T-cell (primary cell): ENCODE measurements around the gene TRPC4. TPM values are rescaled to one million over a fixed set of nuclear protein-coding genes. Genes with fewer than 3 reads are reported as not detected.

ENCODE experiments used
- ATAC-seq, 4 experiments: fragments of 200-7000 bp in 3 of 4; fragments of 150-1000 bp in 1 of 4; cut with Tn5 transposase; replicated peaks in 1 of 4; 1 replicate in 3 of 4; 2 replicates in 1 of 4; pipeline ENCODE4 v1.10.0; 2021; ENCODE audit warnings: moderate library complexity in 3 of 4, mild to moderate bottlenecking in 2 of 4, moderate number of reproducible peaks in 1 of 4
- CTCF ChIA-PET, 2 donors: fragments of 300-600 bp; sonication (Branson Sonifier 250); formaldehyde crosslinking; loops; one replicate each; lab custom pipeline; 2022; ENCODE audit warnings: antibody characterized with exemption in 2 of 2; lab: Charles Lee
- POLR2A ChIA-PET, 2 donors: fragments of 300-600 bp; sonication (Branson Sonifier 250); formaldehyde crosslinking; loops; one replicate each; lab custom pipeline; 2022; ENCODE audit warnings: antibody characterized with exemption in 2 of 2; lab: Charles Lee
- DNase-seq, 35 experiments: peaks; one replicate each; pipeline versions ENCODE4 v3.0.0 to v3.0.0-alpha.2; 2013 to 2023
- H3K27ac ChIP-seq: one replicate; pipeline ENCODE4 v1.5.1; 2013; ENCODE audit warnings: low read length
- H3K27me3 ChIP-seq, 2 experiments: replicated peaks in 1 of 2; 1 replicate in 1 of 2; 2 replicates in 1 of 2; pipeline versions ENCODE4 v1.6.1 to v1.7.0; 2013; ENCODE audit warnings: low read length in 1 of 2, mixed read lengths in 1 of 2; ENCODE audit not compliant: control insufficient read depth in 2 of 2, insufficient read depth in 2 of 2; ENCODE audit errors: extremely low read depth in 1 of 2
- H3K36me3 ChIP-seq, 2 donors: 1 replicate in 1 of 2; 2 replicates in 1 of 2; pipeline versions ENCODE4 v1.6.1 to v1.7.0; 2013; ENCODE audit warnings: low read length in 1 of 2; ENCODE audit not compliant: control insufficient read depth in 2 of 2, insufficient read depth in 1 of 2; ENCODE audit errors: extremely low read depth in 1 of 2
- H3K4me1 ChIP-seq, 2 experiments: 1 replicate in 1 of 2; 2 replicates in 1 of 2; pipeline versions ENCODE4 v1.6.1 to v1.7.0; 2013; ENCODE audit warnings: low read length in 2 of 2, mixed read lengths in 1 of 2; ENCODE audit not compliant: insufficient read depth in 2 of 2, control insufficient read depth in 1 of 2; ENCODE audit errors: extremely low read depth in 1 of 2
- H3K4me3 ChIP-seq, 2 donors: 1 replicate in 1 of 2; 2 replicates in 1 of 2; pipeline versions ENCODE4 v1.5.1 to v1.7.0; 2013; ENCODE audit warnings: mild to moderate bottlenecking in 2 of 2, low read length in 1 of 2, moderate library complexity in 1 of 2; ENCODE audit not compliant: control insufficient read depth in 1 of 2; ENCODE audit errors: extremely low read depth in 1 of 2
- H3K9me3 ChIP-seq: 2 replicates; pipeline ENCODE4 v1.7.0; 2013
- H3K27ac Mint-ChIP-seq, 2 donors: one replicate each; pipeline ENCODE4 v1.8.0; 2020 to 2021; ENCODE audit warnings: mild to moderate bottlenecking in 2 of 2, mixed read lengths in 2 of 2
- H3K27me3 Mint-ChIP-seq, 2 donors: one replicate each; pipeline ENCODE4 v1.8.0; 2021 to 2022; ENCODE audit warnings: mixed read lengths in 2 of 2
- H3K36me3 Mint-ChIP-seq: one replicate; pipeline ENCODE4 v1.8.0; 2021; ENCODE audit warnings: mixed read lengths
- H3K4me1 Mint-ChIP-seq, 3 donors: one replicate each; pipeline ENCODE4 v1.8.0; 2020 to 2022; ENCODE audit warnings: mixed read lengths in 3 of 3, mild to moderate bottlenecking in 1 of 3
- H3K4me3 Mint-ChIP-seq, 3 donors: one replicate each; pipeline ENCODE4 v1.8.0; 2020 to 2022; ENCODE audit warnings: mild to moderate bottlenecking in 3 of 3, mixed read lengths in 3 of 3, moderate library complexity in 3 of 3
- H3K9me3 Mint-ChIP-seq, 3 donors: one replicate each; pipeline ENCODE4 v1.8.0; 2020 to 2022; ENCODE audit warnings: mixed read lengths in 3 of 3
- WGBS: methylation state at CpG from one replicate; pipeline ENCODE4 v1.1.5; 2013; ENCODE audit warnings: missing lambda C conversion rate; ENCODE audit not compliant: insufficient coverage; 5-methylcytosine and 5-hydroxymethylcytosine counted together
- total RNA-seq, 35 experiments: library from RNA in 6 of 35; stranded (reverse) in 6 of 35; fragments of 120-200 nt in 1 of 35; gene quantifications; one replicate each; pipeline versions ENCODE4 v1.2.1 to v1.2.4 and lab custom pipeline; 2013 to 2026

Gene TRPC4
- total RNA-seq, 5 donors from 2014 or later (not counting 1 experiment from before 2014, with no cell fraction given) = not detected

GRCh38 chr13:37868691-37869505 is 674 bp downstream of the TRPC4 start:
- Mint-ChIP-seq H3K4me3 (peak overlapping the region in 1 of 3 donors; percentile 46), H3K27me3 (peaks cover 22 to 24% of the 10 kb centered on the region in 2 donors)

GRCh38 chr13:37863708-37864107 is 5.9 kb downstream of the TRPC4 start:
- no peaks in the 10 kb centered on the region for H3K9me3 ChIP-seq
- no CpG with 5 or more reads among the region's 1 CpG for WGBS
- no peaks in the 10 kb centered on the region for H3K36me3 ChIP-seq
- no peaks in the 10 kb centered on the region for H3K4me1 Mint-ChIP-seq
- H3K4me3 ChIP-seq = no peak overlapping the region
- no peaks in the 10 kb centered on the region for H3K9me3 Mint-ChIP-seq
- no peaks in the 10 kb centered on the region for H3K4me1 ChIP-seq
- no peak for DNase-seq
- H3K4me3 Mint-ChIP-seq = no peak overlapping the region
- peaks cover under 1 to 2% of the 10 kb centered on the region in 2 experiments for H3K27me3 ChIP-seq
- H3K27me3 Mint-ChIP-seq = peaks cover 2 to 3% of the 10 kb centered on the region in 2 donors
- H3K27ac ChIP-seq = no peak overlapping the region
- no peak overlapping the region for H3K27ac Mint-ChIP-seq
- CTCF ChIA-PET = no interaction called here
- POLR2A ChIA-PET = interaction anchor here (0.6 to 0.8 kb wide), 2 partner anchors 11 to 44 kb away, joined by 3 to 4 read pairs; no protein-coding TSS in a partner anchor
- no peaks in the 10 kb centered on the region for H3K36me3 Mint-ChIP-seq
- ATAC-seq = no peak

More at GRCh38 chr13:37868691-37869505, 674 bp downstream of the TRPC4 start:
- Histone ChIP-seq H3K27ac (no peak overlapping the region), H3K4me1 (no peaks in the 10 kb centered on the region), H3K36me3 (no peaks in the 10 kb centered on the region), H3K9me3 (no peaks in the 10 kb centered on the region), H3K4me3 (peak overlapping the region in 1 of 2 donors; percentile 6), H3K27me3 (peaks cover 9 to 22% of the 10 kb centered on the region in 2 experiments)
- peaks cover 5 to 7% (median 7%) of the 10 kb centered on the region in 3 donors for H3K4me1 Mint-ChIP-seq
- H3K27ac Mint-ChIP-seq = peak overlapping the region in 1 of 2 donors; percentile 15
- peaks cover 0 to 1% (median 0%) of the 10 kb centered on the region in 3 donors for H3K9me3 Mint-ChIP-seq
- CTCF ChIA-PET = interaction anchor here in 1 of 2 donors (0.6 kb wide), 2 partner anchors 266 to 510 kb away, joined by 3 read pairs; no protein-coding TSS in a partner anchor
- H3K36me3 Mint-ChIP-seq = no peaks in the 10 kb centered on the region
- POLR2A ChIA-PET = no interaction called here
- WGBS = 9% methylated on average over 25 of the region's 27 CpGs
- ATAC-seq = no peak
- no peak for DNase-seq

GRCh38 chr13:37835392-37835791 is 34.2 kb downstream of the TRPC4 start:
- POLR2A ChIA-PET = no interaction called here
- Histone ChIP-seq H3K27me3 (no peaks in the 10 kb centered on the region), H3K4me3 (no peak overlapping the region), H3K36me3 (no peaks in the 10 kb centered on the region), H3K27ac (no peak overlapping the region), H3K4me1 (no peaks in the 10 kb centered on the region), H3K9me3 (no peaks in the 10 kb centered on the region)
- no peaks in the 10 kb centered on the region for H3K36me3 Mint-ChIP-seq
- 83% methylated on average over 2 of the region's 4 CpGs for WGBS
- H3K9me3 Mint-ChIP-seq = peaks cover 7 to 15% (median 8%) of the 10 kb centered on the region in 3 donors
- DNase-seq = no peak
- no peak overlapping the region for H3K27ac Mint-ChIP-seq
- no peak overlapping the region for H3K4me3 Mint-ChIP-seq
- H3K27me3 Mint-ChIP-seq = no peaks in the 10 kb centered on the region
- no peak for ATAC-seq
- H3K4me1 Mint-ChIP-seq = no peaks in the 10 kb centered on the region
- CTCF ChIA-PET = interaction anchor here in 1 of 2 donors (0.5 kb wide), 1 partner anchor 84 kb away, joined by 3 read pairs; no protein-coding TSS in a partner anchor

- Histone ChIP-seq H3K27me3 (no peaks in the 10 kb centered on the region), H3K9me3 (peaks cover 2% of the 10 kb centered on the region), H3K4me1 (no peaks in the 10 kb centered on the region), H3K36me3 (no peaks in the 10 kb centered on the region), H3K27ac (no peak overlapping the region), H3K4me3 (no peak overlapping the region)
- ATAC-seq (no peak), DNase-seq (no peak)
- Mint-ChIP-seq H3K4me3 (no peak overlapping the region), H3K9me3 (peaks cover 8 to 19% (median 10%) of the 10 kb centered on the region in 3 donors), H3K27me3 (no peaks in the 10 kb centered on the region), H3K27ac (no peak overlapping the region), H3K4me1 (no peaks in the 10 kb centered on the region), H3K36me3 (no peaks in the 10 kb centered on the region)
- POLR2A ChIA-PET = no interaction called here
- CTCF ChIA-PET = no interaction called here
- no CpG with 5 or more reads among the region's 4 CpGs for WGBS
These were observed 36.2 kb downstream of the TRPC4 start for GRCh38 chr13:37833411-37833810.

- no peaks in the 10 kb centered on the region for H3K4me1 ChIP-seq
- WGBS = 50% methylated on average over 1 of the region's 1 CpG
- H3K4me3 Mint-ChIP-seq = no peak overlapping the region
- no peak for ATAC-seq
- H3K9me3 ChIP-seq = no peaks in the 10 kb centered on the region
- H3K9me3 Mint-ChIP-seq = peaks cover 34 to 57% (median 35%) of the 10 kb centered on the region in 3 donors
- H3K27me3 Mint-ChIP-seq = no peaks in the 10 kb centered on the region
- no peaks in the 10 kb centered on the region for H3K4me1 Mint-ChIP-seq
- no peaks in the 10 kb centered on the region for H3K27me3 ChIP-seq
- no peaks in the 10 kb centered on the region for H3K36me3 ChIP-seq
- H3K27ac ChIP-seq = no peak overlapping the region
- H3K27ac Mint-ChIP-seq = no peak overlapping the region
- no peak overlapping the region for H3K4me3 ChIP-seq
- CTCF ChIA-PET = no interaction called here
- no peaks in the 10 kb centered on the region for H3K36me3 Mint-ChIP-seq
- no peak for DNase-seq
- POLR2A ChIA-PET = no interaction called here
These were observed 53.3 kb downstream of the TRPC4 start for GRCh38 chr13:37816276-37816675.

- no peaks in the 10 kb centered on the region for H3K36me3 Mint-ChIP-seq
- no peak overlapping the region for H3K27ac Mint-ChIP-seq
- ChIA-PET POLR2A (no interaction called here), CTCF (no interaction called here)
- H3K27me3 Mint-ChIP-seq = no peaks in the 10 kb centered on the region
- WGBS = no CpG with 5 or more reads among the region's 2 CpGs
- no peaks in the 10 kb centered on the region for H3K4me1 ChIP-seq
- no peak overlapping the region for H3K4me3 Mint-ChIP-seq
- DNase-seq (no peak), ATAC-seq (no peak)
- no peaks in the 10 kb centered on the region for H3K36me3 ChIP-seq
- no peaks in the 10 kb centered on the region for H3K9me3 ChIP-seq
- H3K27ac ChIP-seq = no peak overlapping the region
- peaks cover 16 to 28% (median 21%) of the 10 kb centered on the region in 3 donors for H3K9me3 Mint-ChIP-seq
- H3K27me3 ChIP-seq = no peaks in the 10 kb centered on the region
- no peaks in the 10 kb centered on the region for H3K4me1 Mint-ChIP-seq
- H3K4me3 ChIP-seq = no peak overlapping the region
These were observed 58.1 kb downstream of the TRPC4 start for GRCh38 chr13:37811441-37811840.
